ENCODE measurements around the gene TSNAXIP1.
A peak's percentile ranks its signal among the peaks of the same experiment; 100 is the strongest.

The TSNAXIP1 gene

DNA sequence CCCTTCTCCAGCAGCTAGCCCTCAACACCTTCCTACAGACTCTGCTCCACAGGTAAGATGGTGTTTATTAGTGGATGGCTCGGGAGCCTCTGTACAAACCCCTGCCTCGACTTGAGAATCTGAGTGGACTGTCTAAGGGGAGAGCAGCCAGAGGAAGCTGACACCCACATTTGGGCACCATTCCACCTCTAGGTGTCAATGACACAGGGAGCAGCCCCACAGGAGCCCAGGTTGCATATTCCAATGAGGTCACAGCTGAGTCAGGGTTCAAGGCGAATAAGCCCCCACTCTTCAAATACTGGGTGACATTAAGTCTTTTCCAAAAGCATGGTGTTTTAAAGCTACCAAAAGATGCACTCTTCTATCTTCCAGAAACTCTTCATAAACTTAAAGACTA is 32.2 kb upstream of the TSNAXIP1 start:
- H3K27ac ChIP-seq = no peak overlapping the region
- no peak for TF ChIP-seq ZFX (IDR thresholded peaks at IDR 0.05; ENCODE audit: borderline replicate concordance)
- TF ChIP-seq, protein P1, sequence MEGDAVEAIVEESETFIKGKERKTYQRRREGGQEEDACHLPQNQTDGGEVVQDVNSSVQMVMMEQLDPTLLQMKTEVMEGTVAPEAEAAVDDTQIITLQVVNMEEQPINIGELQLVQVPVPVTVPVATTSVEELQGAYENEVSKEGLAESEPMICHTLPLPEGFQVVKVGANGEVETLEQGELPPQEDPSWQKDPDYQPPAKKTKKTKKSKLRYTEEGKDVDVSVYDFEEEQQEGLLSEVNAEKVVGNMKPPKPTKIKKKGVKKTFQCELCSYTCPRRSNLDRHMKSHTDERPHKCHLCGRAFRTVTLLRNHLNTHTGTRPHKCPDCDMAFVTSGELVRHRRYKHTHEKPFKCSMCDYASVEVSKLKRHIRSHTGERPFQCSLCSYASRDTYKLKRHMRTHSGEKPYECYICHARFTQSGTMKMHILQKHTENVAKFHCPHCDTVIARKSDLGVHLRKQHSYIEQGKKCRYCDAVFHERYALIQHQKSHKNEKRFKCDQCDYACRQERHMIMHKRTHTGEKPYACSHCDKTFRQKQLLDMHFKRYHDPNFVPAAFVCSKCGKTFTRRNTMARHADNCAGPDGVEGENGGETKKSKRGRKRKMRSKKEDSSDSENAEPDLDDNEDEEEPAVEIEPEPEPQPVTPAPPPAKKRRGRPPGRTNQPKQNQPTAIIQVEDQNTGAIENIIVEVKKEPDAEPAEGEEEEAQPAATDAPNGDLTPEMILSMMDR (IDR thresholded peaks at IDR 0.05) = no peak

DNA sequence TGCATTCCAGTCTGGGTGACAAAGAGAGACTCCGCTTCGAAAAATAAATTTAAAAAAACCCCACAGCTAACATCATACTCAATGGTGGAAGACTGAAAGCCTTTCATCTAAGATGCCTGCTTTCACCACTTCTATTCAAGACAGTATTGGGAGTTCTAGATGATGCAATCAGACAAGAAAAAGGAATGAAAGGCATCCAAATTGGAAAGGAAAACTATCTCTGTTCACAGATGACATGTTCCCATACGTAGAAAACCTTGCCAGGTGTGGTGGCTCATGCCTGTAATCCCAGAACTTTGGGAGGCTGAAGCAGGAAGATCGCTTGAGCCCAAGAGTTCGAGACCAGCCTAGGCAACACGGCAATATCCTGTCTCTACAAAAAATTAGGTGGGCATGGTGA is 31.4 kb upstream of the TSNAXIP1 start:
- TF ChIP-seq, protein P1 (IDR thresholded peaks at IDR 0.05) = no peak
- H3K27ac ChIP-seq = no peak overlapping the region

DNA sequence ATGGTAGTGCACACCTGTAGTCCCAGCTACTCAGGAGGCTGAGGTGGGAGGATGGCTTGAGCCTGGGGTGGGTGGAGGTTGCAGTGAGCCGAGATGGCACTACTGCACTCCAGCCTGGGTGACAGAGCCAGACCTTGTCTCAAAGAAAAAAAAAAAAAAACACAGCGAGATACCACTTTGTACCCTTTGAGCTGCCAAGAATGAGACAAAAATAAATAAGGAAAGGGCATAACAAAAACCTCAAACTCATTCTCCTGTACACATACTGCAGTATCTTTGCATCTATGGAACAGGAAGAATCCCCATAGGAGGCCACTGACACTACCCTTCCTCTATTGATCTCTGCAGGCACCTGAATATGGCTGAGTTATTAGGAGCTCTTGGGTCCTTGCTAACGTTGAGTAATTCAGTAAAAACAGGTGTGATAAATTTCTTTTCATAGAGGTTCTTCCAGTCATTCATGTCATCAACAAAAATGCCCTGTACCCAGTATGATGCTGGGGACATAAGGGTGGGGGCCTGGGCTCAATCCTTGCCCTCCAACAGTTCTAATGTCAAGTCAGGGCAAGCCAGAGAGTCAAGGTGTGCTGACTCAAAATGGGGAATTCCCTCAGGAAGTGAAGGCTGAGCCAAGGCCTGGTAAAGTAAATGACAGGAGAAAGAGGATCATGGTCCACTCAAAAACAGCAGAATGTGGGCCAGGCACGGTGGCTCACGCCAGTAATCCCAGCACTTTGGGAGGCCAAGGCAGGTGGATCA is 27.3 kb upstream of the TSNAXIP1 start:
- no peak overlapping the region for H3K27ac ChIP-seq
- TF ChIP-seq ZFX (IDR thresholded peaks at IDR 0.05; ENCODE audit: borderline replicate concordance) = no peak
- TF ChIP-seq, protein P1 (IDR thresholded peaks at IDR 0.05) = no peak

DNA sequence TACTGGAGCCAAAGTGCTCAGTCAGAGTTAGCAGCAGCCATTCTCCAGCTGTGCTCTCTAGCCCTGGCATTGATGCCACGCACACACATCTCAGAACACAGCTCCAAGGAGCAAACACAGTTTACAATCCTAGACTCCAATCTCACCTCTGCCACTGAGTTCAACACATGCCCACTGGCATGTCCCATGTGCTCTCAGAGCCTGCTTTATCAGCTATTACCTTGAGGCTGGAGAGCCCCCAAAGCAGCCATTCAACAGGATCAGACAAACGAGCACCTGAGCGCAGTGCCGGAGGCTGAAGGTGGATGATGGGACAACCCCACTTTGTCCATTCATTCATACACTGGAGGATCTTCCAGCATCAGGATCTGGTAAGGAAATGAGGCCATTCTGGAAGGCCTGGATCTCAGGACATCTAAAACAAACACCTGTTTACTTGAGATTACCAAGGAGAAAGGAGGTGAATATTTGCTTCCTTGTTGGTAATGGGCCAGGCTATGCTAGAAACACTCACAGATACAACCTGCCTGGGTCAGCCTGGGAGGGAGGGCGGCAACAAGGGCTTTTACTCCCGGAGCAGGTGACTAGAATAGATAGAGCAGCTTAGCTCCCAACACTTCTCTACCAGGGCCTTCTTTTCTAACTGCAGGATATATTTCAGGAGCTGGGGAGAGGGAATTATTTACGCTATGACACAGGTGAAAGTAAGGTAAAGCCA is 25.7 kb upstream of the TSNAXIP1 start:
- TF ChIP-seq ZFX (IDR thresholded peaks at IDR 0.05; ENCODE audit: borderline replicate concordance) = no peak
- TF ChIP-seq, protein P1 (IDR thresholded peaks at IDR 0.05) = no peak
- H3K27ac ChIP-seq = peak overlapping the region; percentile 30; the same call in 1 of the 2 replicates

DNA sequence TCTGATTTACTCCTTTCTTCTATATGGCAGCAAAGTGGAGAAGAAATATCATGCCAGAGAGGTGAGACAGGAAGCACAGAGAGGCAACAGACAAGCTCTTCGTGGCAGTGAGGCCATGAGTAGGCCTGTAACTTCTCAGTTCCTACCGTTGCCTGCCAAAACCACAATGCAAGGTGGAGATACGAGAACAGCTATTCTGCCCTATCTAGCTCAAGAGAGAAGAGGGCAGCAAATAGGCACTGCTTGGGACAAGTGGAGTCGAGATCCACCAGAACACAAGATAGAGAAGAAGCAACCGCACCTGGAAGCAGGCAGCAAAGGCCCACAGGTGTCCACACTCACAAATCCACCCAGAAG is 25.1 kb upstream of the TSNAXIP1 start:
- TF ChIP-seq, protein P1 (IDR thresholded peaks at IDR 0.05) = no peak
- TF ChIP-seq ZFX (IDR thresholded peaks at IDR 0.05; ENCODE audit: borderline replicate concordance) = no peak
- peak overlapping the region; percentile 30; the same call in 1 of the 2 replicates for H3K27ac ChIP-seq

DNA sequence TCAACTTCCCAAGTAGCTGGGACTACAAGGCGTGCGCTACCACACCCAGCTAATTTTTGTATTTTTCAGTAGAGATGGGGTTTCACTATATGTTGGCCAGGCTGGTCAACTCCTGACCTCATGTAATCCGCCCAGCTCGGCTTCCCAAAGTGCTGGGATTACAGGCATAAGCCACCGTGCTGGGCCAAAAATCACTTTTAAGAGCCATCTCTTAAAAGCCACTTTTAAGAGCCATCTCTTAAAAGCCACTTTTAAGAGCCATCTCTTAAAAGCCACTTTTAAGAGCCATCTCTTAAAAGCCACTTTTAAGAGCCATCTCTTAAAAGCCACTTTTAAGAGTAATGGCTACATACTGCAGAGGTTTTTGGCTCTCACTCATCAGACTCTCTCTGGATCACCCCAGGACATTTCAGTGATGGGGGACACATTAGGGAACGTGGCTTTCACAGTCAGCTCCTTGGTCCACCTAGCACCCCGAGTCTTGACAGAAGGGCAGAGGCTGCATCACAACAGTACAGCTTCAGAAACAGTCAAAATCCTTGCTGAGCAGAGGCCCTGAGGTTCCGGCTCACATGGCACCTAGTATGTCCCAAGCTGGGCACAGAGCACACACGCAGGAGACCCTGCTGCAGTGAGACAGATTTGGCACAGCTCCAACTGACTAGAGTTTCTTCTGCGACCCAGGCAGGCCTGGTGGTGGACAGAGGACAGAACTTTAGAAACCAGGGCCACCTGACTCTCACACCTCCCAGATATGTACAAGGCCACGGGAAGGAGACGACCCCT is 23.9 kb upstream of the TSNAXIP1 start:
- H3K27ac ChIP-seq = no peak overlapping the region
- TF ChIP-seq ZFX (IDR thresholded peaks at IDR 0.05; ENCODE audit: borderline replicate concordance) = no peak
- TF ChIP-seq, protein P1 (IDR thresholded peaks at IDR 0.05) = no peak

All from 22Rv1 (cell line).